Activated CD8-positive, alpha-beta memory T cell treated with anti-CD3 and anti-CD28 coated beads, Interleukin-2, amount 50 U/mL, for 1 hour (primary cell): ENCODE results near the gene CDC42SE2.
"Not testable (repeated sequence)": the region's sequence is repeated elsewhere in the genome, so short reads cannot be mapped to it uniquely, and the experiment has no call there.

Experiments used
- DNase-seq: peaks from one replicate; pipeline ENCODE4 v3.0.0-alpha.2; 2020; ENCODE audit errors: extremely low read depth

Gene CDC42SE2

GRCh38 chr5:131318455-131318854 lies 54.6 kb downstream of the CDC42SE2 start:
- DNase-seq: no peak

- DNase-seq: no peak
These were observed 57.2 kb downstream of the CDC42SE2 start for GRCh38 chr5:131321066-131321465.

- DNase-seq: no peak
These were observed 59.1 kb downstream of the CDC42SE2 start for GRCh38 chr5:131322926-131323325.

- DNase-seq: no peak
These were observed 59.5 kb downstream of the CDC42SE2 start for GRCh38 chr5:131323378-131323777.

DNA sequence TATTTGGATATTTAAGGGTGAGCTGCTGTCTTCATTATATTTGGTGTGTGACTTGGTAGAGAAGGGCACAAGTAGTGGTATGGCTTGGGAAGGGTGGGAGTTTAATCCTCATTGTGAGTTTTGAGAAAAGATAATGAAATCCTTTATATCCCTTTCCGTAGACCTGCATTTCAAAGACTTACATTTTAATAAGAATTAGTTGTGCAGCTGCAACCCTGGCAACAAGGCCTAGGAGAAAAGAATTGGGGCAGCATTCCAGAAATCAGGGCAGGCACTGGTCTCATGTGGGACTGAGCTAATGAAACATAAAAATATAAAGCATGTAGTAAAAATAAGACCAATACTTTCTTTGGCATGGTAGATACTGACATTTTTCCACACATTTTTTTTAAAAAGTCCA lies 60.5 kb downstream of the CDC42SE2 start:
- no peak for DNase-seq

DNA sequence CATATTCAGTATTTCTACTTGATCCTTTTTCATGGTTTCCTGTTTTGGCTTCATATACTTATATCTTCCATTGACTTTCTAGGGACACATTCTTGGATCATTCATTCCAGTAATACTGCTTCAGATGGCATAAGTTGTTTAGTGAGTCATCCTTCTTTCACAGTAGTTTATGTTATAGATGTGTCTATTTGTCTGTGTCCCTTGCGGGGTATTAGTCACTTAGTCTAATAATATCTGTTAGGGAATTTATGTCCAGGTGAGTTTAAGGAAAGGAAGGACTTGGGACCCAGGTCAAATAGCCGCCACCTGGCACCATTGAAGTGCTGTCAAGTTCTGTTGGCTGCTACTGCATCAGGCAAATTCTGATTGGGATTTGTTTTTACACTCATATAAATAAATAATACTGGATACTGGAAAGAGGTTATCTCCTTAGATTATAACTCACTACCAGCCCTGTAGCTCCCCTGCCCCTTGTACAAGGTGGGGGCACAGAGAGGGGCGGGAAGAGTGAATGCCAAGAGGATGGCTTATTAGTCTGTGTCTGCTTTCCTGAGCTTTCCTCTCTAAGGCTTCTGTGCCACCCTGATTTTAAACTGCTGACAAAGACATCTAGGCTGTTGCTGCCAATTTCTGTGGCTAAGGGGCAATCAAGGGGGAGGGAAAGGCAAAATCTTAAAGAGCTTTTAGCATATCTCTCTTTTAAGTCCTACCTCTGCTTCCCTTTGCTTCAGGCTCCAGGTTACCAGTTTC lies 64.9 kb downstream of the CDC42SE2 start:
- DNase-seq: no peak

DNA sequence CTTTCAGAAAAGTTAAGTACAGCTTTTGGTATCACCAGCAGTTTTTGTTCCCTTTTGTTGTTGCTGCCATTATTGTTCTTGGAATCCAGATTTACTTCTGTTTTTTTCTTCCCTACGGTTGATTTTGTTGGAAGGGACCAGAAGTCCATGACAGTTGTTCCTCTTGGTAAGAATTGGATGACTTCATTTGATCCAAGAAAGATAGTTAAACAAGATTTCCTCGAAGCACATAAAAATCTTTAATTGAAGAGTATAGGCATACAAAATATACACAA lies 65.4 kb downstream of the CDC42SE2 start:
- DNase-seq: no peak

DNA sequence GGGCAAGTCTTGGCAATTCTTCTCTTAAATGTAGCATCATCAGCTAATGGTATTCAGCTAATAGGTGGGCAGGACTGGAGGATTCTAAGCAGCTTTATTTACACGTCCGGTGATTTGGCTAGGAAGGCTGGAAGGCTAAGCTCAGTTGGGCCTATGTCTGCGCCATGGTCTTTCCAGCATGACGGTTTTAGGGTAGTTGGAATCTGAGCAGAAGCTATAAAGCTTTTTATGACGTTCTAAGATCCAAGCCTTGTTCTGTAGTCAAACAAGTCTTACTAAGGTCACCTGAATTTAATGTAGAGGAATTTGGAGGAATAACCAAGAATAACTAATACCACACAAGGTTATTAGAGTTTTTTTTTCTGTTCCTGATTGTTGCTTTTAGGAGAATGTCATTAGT lies 66.2 kb downstream of the CDC42SE2 start:
- DNase-seq: no peak

- DNase-seq: not testable (repeated sequence)
These were observed 71.9 kb downstream of the CDC42SE2 start for GRCh38 chr5:131335756-131336155.

DNA sequence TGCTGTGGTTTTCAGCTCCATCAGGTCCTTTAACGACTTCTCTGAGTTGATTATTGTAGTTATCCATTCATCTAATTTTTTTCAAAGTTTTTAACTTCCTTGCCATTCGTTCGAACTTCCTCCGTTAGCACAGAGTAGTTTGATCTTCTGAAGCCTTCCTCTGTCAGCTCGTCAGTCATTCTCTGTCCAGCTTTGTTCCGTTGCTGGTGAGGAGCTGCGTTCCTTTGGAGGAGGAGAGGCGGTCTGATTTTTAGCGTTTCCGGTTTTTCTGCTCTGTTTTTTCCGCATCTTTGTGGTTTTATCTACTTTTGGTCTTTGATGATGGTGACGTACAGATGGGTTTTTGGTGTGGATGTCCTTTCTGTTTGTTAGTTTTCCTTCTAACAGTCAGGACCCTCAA lies 72.9 kb downstream of the CDC42SE2 start:
- not testable (repeated sequence) for DNase-seq

GRCh38 chr5:131337240-131338050 lies 73.6 kb downstream of the CDC42SE2 start:
- not testable (repeated sequence) for DNase-seq

DNA sequence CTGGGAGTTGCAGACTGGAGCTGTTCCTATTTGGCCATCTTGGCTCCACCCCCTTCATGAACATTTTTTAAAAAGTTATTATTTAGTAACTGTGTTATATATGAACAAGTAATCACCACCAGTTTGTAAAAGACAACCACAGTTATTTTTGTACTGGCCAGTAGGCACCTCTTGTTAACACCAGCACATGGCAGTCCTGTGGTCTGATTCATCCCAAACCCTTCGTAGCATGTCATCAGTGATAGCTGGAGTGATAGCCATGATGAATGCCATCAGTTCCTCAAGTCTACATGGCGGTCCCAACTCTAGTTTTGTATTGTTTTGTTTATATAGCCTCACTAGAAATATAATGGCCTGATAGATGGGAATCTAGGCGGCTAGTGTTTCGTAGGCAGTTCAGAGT lies 74.2 kb downstream of the CDC42SE2 start:
- DNase-seq: no peak

DNA sequence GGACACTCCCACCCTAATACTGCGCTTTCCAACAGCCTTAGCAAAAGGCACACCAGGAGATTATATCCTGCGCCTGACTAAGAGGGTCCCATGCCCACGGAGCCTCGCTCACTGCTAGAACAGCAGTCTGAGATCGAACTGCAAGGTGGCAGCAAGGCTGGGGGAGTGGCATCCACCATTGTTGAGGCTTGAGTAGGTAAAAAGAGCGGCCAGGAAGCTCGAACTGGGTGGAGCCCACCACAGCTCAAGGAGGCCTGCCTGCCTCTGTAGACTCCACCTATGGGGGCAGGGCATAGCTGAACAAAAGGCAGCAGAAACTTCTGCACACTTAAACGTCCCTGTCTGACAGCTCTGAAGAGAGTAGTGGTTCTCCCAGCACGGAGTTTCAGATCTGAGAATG lies 80.4 kb downstream of the CDC42SE2 start:
- DNase-seq: not testable (repeated sequence)

- DNase-seq: not testable (repeated sequence)
These were observed 82.4 kb downstream of the CDC42SE2 start for GRCh38 chr5:131346204-131346603.

DNA sequence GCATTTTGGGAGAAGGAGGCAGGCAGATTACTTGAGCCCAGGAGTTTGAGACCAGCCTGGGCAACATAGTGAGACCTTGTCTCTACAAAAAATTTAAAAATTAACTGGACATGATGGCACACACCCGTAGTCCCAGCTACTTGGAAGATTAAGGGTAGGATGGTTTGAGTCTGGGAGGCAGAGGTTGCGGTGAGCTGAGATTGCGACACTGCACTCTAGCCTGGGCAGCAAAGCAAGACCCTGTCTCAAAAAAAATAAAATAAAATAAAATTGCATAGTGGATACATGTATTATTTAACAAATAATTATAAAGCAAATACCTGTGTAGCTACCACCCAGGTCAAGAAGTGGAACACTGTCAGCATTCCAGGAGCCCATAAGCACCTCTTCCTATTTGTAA lies 90.1 kb downstream of the CDC42SE2 start:
- DNase-seq: no peak

DNA sequence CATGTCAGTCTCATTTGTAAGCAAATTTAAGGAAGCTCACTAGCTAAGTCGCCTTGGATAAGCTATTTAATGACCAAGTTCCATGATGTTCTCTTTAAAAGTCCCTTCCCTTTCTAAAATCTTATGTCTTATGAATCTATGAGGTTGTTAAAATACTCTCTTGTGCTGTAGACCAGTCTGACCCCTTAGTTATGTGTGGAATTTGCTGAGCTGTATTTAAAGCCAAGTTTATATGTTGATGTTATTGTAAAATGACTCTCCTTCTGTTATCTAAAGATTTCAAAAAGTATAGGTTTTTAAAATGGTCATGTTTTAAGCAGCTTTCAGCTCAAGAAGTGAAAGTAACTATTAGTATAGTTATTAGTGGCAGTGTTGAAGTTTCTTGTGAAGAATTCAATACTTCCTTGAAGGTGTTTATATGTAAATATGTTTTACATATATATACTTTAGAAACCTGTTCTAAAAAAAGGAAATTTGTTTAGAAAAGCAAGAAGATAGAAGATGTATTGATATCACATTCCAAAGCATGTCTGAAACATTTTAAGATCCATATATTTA lies 92.2 kb downstream of the CDC42SE2 start:
- no peak for DNase-seq

GRCh38 chr5:131356619-131357018 lies 92.8 kb downstream of the CDC42SE2 start:
- no peak for DNase-seq

DNA sequence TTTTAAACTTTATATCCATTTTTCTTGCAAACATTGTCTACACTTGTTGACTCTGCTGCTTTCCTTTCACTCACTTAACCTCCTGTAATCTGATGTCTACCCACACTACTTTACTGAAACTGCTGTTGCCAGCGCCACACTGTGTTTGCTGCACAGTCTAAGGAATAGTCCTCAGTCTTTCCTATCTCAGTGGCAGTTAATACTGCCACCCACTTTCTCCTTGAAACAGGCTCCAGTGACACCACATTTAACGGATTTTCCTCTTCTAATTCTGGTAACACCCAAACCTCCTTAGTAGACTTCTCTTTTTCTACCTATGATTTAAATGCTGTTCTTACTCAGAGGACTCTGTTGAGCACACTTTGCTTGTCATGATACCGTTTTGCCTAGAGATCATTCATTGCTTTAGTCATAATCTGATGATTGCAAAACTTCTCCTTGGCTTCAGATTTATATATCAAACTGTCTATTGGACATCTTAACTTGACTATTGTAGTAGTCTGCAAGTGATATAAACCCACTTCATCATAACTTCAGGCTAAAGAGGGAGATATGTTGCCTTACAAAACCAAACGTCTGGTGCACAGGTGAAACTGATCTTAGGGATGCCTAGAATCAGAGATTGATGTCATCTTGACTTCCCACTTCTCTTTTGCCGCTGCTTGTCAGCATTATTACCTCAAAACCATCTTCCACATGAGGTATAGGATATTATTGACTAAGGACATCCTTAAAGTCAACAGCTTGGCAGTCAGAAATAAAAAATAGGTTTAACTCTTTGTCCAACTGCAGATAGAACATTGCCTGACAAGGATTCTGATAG lies 94.1 kb downstream of the CDC42SE2 start:
- no peak for DNase-seq

DNA sequence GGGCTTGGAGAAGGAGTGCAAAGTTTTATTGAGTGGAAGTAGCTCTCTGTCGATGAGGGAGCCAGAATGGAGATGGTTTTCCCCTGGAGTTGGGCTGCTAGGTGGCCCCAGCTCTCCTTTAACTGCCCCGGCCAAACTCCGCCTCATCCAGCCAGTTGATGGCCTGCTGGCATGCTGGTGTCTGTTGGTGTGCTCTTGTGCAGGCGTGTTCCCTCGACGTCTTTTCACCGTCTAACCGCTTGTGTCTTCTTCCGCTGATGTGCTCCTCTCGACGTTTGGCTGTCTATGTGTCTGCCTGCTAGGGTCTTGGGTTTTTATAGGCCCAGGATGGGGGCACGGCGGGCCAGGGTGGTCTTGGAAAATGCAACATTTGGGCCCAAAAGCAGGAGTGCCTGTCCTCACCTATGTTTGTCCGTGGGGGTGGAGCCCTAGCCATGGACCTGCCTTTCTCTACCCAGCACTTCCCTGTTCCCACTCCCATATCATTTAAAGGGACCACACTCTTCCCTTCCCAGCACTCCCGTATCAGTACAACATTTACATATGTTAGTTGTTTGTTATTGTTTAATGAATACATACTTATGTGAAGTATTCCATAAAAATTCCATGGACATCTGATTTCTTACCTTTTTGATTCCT lies 97.9 kb downstream of the CDC42SE2 start:
- DNase-seq: no peak

GRCh38 chr5:131363811-131364506 lies 100.1 kb downstream of the CDC42SE2 start:
- no peak for DNase-seq

GRCh38 chr5:131364507-131365050 lies 100.7 kb downstream of the CDC42SE2 start:
- no peak for DNase-seq
